HG03460 (cell line): ENCODE data around the gene PRMT5.

ENCODE experiments used
- ATAC-seq: cut with Tn5 transposase; IDR thresholded peaks from one replicate; pipeline ENCODE4 v1.9.1; 2021; ENCODE audit not compliant: unreplicated experiment

PRMT5 gene

GRCh38 chr14:22878271-22879246 lies 50.6 kb downstream of the PRMT5 start:
- no peak for ATAC-seq

GRCh38 chr14:22877000-22877501 lies 52.1 kb downstream of the PRMT5 start:
- no peak for ATAC-seq

- no peak for ATAC-seq
Measured at GRCh38 chr14:22875748-22876319, 53.3 kb downstream of the PRMT5 start.

- no peak for ATAC-seq
Measured at GRCh38 chr14:22875003-22875747, 54.0 kb downstream of the PRMT5 start.

- no peak for ATAC-seq
Measured at GRCh38 chr14:22872833-22873520, 56.2 kb downstream of the PRMT5 start.

- ATAC-seq: peak; percentile 18
Measured at GRCh38 chr14:22872033-22872832, 56.9 kb downstream of the PRMT5 start.

- ATAC-seq: peak; percentile 77
Measured at GRCh38 chr14:22871224-22872032, 57.7 kb downstream of the PRMT5 start, which contains the start of gene LRP10. LRP10 (plus strand) TSS chr14:22871740; CDS start chr14:22872304, 564 bp downstream.

GRCh38 chr14:22870811-22871223 lies 58.4 kb downstream of the PRMT5 start:
- ATAC-seq: peak; percentile 35
